Suppressor macrophage (primary cell): ENCODE results near the gene ST6GAL2.

Experiments
- DNase-seq, 4 experiments: peaks; one replicate each; pipeline ENCODE4 v3.0.0-alpha.2; 2020 to 2022
- total RNA-seq, 17 experiments: gene quantifications; one replicate each; lab custom pipeline; 2026; ENCODE audit warnings: mixed read lengths in 6 of 17, inconsistent platforms in 3 of 17; lab: John Stamatoyannopoulos, UW

Gene ST6GAL2
- 0 to 2.6 (median 0) reads per million in 17 experiments for total RNA-seq

- no peak for DNase-seq
Measured at GRCh38 chr2:106885971-106886915, at the start of gene ST6GAL2. Gene ST6GAL2, minus strand, starts transcription at chr2:106886167. Its CDS starts 42,190 bp downstream, at chr2:106843977.

- DNase-seq, result no peak
Measured at GRCh38 chr2:106932644-106933043, 46.7 kb upstream of the ST6GAL2 start.

- no peak for DNase-seq
Measured at GRCh38 chr2:106931717-106932335, 45.9 kb upstream of the ST6GAL2 start.

GRCh38 chr2:106921451-106921850, 35.5 kb upstream of the ST6GAL2 start:
- no peak for DNase-seq

- no peak for DNase-seq
Measured at GRCh38 chr2:106919012-106919411, 33.0 kb upstream of the ST6GAL2 start.

- no peak for DNase-seq
Measured at GRCh38 chr2:106904242-106904641, 18.3 kb upstream of the ST6GAL2 start.

GRCh38 chr2:106899786-106900530, 14.0 kb upstream of the ST6GAL2 start:
- peak in 3 of 4 experiments; percentile 4 to 10 (median 10) for DNase-seq

- DNase-seq, result no peak
Measured at GRCh38 chr2:106894545-106894944, 8.6 kb upstream of the ST6GAL2 start.

- no peak for DNase-seq
Measured at GRCh38 chr2:106892048-106892447, 6.1 kb upstream of the ST6GAL2 start.

- no peak for DNase-seq
Measured at GRCh38 chr2:106890606-106891005, 4.6 kb upstream of the ST6GAL2 start.

GRCh38 chr2:106886916-106887758, 1.2 kb upstream of the ST6GAL2 start:
- no peak for DNase-seq

- DNase-seq, result no peak
Measured at GRCh38 chr2:106885329-106885728, 638 bp downstream of the ST6GAL2 start.

- DNase-seq, result no peak
Measured at GRCh38 chr2:106882673-106883072, 3.3 kb downstream of the ST6GAL2 start.

GRCh38 chr2:106878206-106878605, 7.8 kb downstream of the ST6GAL2 start:
- DNase-seq, result no peak

- no peak for DNase-seq
Measured at GRCh38 chr2:106876699-106877098, 9.3 kb downstream of the ST6GAL2 start.

- no peak for DNase-seq
Measured at GRCh38 chr2:106869512-106870275, 16.3 kb downstream of the ST6GAL2 start.

- no peak for DNase-seq
Measured at GRCh38 chr2:106868275-106868674, 17.7 kb downstream of the ST6GAL2 start.

- DNase-seq, result no peak
Measured at GRCh38 chr2:106867196-106867953, 18.6 kb downstream of the ST6GAL2 start.

- no peak for DNase-seq
Measured at GRCh38 chr2:106866641-106867040, 19.3 kb downstream of the ST6GAL2 start.

- no peak for DNase-seq
Measured at GRCh38 chr2:106864051-106864450, 21.9 kb downstream of the ST6GAL2 start.
